ENCODE results near the gene PRSS2. TPM values are rescaled to one million over a fixed set of nuclear protein-coding genes. Genes with fewer than 3 reads are reported as not detected.

PRSS2 gene
- total and polyA plus RNA-seq, 2 donors (not counting 3 experiments of a cell fraction or from before 2014, with no cell fraction given): 0.25 TPM; not detected in 1

GRCh38 chr7:142762104-142762503 lies 8.7 kb upstream of the PRSS2 start:
- H3K4me2 ChIP-seq (ENCODE audit: insufficient read depth, low read length): no peak overlapping the region
- no peaks in the 10 kb centered on the region for H3K9me3 ChIP-seq (replicated peaks; ENCODE audit: control insufficient read depth, insufficient read depth, low read length)
- no peaks in the 10 kb centered on the region for H4K20me1 ChIP-seq (replicated peaks; ENCODE audit: control insufficient read depth, extremely low read depth, insufficient read depth, low read length)
- no peaks in the 10 kb centered on the region for H3K4me1 ChIP-seq (ENCODE audit: control insufficient read depth, extremely low read depth, insufficient read depth, low read length)
- intact Hi-C loops (cut with micrococcal nuclease) (no loop called here), dilution Hi-C loops (cut with MboI; ENCODE audit: extremely low pct_ligation_motif_present, low sequenced_read_pairs) (no loop called here)
- TF ChIP-seq CTCF (IDR thresholded peaks at IDR 0.05; ENCODE audit: extremely low read depth in 1 of 2, insufficient read depth in 1 of 2, low read depth in 1 of 2, low read length in 2 of 2) (no peak), GATA2 (IDR thresholded peaks at IDR 0.05; ENCODE audit: insufficient read depth, insufficient read length, low read depth, low read length) (no peak), JUN (IDR thresholded peaks at IDR 0.05; ENCODE audit: borderline replicate concordance, insufficient read depth, insufficient read length, low read depth) (no peak), EZH2 (IDR thresholded peaks at IDR 0.05; ENCODE audit: borderline replicate concordance, low read depth, low read length, severe bottlenecking) (no peak), MYC (IDR thresholded peaks at IDR 0.05; ENCODE audit: low read depth, low read length) (no peak), POLR2AphosphoS5 (IDR thresholded peaks at IDR 0.05; ENCODE audit: insufficient read depth, low read depth, low read length) (no peak), FOS (IDR thresholded peaks at IDR 0.05; ENCODE audit: borderline replicate concordance, insufficient read depth, low read length) (no peak), POLR2A (IDR thresholded peaks at IDR 0.05; ENCODE audit: low read depth, low read length) (no peak), MAX (IDR thresholded peaks at IDR 0.05; ENCODE audit: insufficient read depth, insufficient read length) (no peak)
- H3K79me2 ChIP-seq (ENCODE audit: control insufficient read depth, insufficient read depth, low read length): no peaks in the 10 kb centered on the region
- ChIA-PET POLR2A (no interaction called here), CTCF (interaction anchor here (2.3 to 2.4 kb wide), 2 partner anchors 12 to 21 kb away, joined by 7 to 8 read pairs; partner anchors contain the start of gene PRSS1)
- no peak overlapping the region for H3K27ac ChIP-seq (ENCODE audit: insufficient read depth, low read depth, low read length)
- no peak overlapping the region for H3K4me3 ChIP-seq (replicated peaks in 1 of 3; ENCODE audit: insufficient read depth in 1 of 3, low read depth in 1 of 3, low read length in 3 of 3)
- H2AFZ ChIP-seq (ENCODE audit: low read depth, low read length): no peak overlapping the region
- BruUV-seq (replicated peaks): no TSS peak
- no peak overlapping the region for H3K9ac ChIP-seq (replicated peaks; ENCODE audit: extremely low read depth, insufficient read depth, low read length)
- no peaks in the 10 kb centered on the region for H3K36me3 ChIP-seq (ENCODE audit: control insufficient read depth in 2 of 2, extremely low read depth in 1 of 2, insufficient read depth in 2 of 2, low read length in 2 of 2)
- FAIRE-seq (no peak), DNase-seq (ENCODE audit: low read depth, low spot score) (no peak)
- peaks cover 3 to 26% of the 10 kb centered on the region in 2 experiments for H3K27me3 ChIP-seq (ENCODE audit: control insufficient read depth in 2 of 2, insufficient read depth in 2 of 2, low read length in 2 of 2)
- no peaks in the 10 kb centered on the region for H3K9me1 ChIP-seq (replicated peaks; ENCODE audit: control insufficient read depth, extremely low read depth, insufficient read depth, low read length)
